IMR-90 (cell line): ENCODE results near the gene TOGARAM2.

Source experiments
- CEBPB ChIP-seq: IDR thresholded peaks from 2 replicates; pipeline ENCODE4 v1.6.1; 2012; ENCODE audit warnings: low read depth, low read length, improper control_type of control experiment
- CHD1 ChIP-seq: IDR thresholded peaks from 2 replicates; pipeline ENCODE4 v1.6.1; 2012; ENCODE audit warnings: low read depth, low read length, improper control_type of control experiment
- CTCF ChIP-seq: conservative IDR thresholded peaks from 2 replicates; pipeline ENCODE4 v1.5.1; 2012; ENCODE audit warnings: mild to moderate bottlenecking, low read depth, low read length, improper control_type of control experiment
- MAFK ChIP-seq: IDR thresholded peaks from 2 replicates; pipeline ENCODE4 v1.6.1; 2012; ENCODE audit warnings: low read depth, low read length, improper control_type of control experiment
- NFE2L2 ChIP-seq: fragments of 150-350 bp; IDR thresholded peaks from 2 replicates; pipeline ENCODE4 v1.6.1; 2016; ENCODE audit warnings: low read depth, mild to moderate bottlenecking, low read length
- POLR2A ChIP-seq: IDR thresholded peaks from 2 replicates; pipeline ENCODE4 v1.6.1; 2012; ENCODE audit warnings: mild to moderate bottlenecking, low read depth, low read length
- RAD21 ChIP-seq: IDR thresholded peaks from 2 replicates; pipeline ENCODE4 v1.6.1; 2012; ENCODE audit warnings: low read length, improper control_type of control experiment

- TF ChIP-seq CTCF, result no peak
- no peak for TF ChIP-seq CHD1
- no peak for TF ChIP-seq POLR2A
- no peak for TF ChIP-seq MAFK
- TF ChIP-seq NFE2L2, result no peak
- TF ChIP-seq RAD21, result peak; percentile 21; the same call in 1 of the 2 replicates
- no peak for TF ChIP-seq CEBPB
Measured at GRCh38 chr2:29053670-29054400, 72.7 kb downstream of the TOGARAM2 start.
